ENCODE measurements around the gene CHKB.
A peak's percentile ranks its signal among the peaks of the same experiment; 100 is the strongest.

Gene CHKB

DNA sequence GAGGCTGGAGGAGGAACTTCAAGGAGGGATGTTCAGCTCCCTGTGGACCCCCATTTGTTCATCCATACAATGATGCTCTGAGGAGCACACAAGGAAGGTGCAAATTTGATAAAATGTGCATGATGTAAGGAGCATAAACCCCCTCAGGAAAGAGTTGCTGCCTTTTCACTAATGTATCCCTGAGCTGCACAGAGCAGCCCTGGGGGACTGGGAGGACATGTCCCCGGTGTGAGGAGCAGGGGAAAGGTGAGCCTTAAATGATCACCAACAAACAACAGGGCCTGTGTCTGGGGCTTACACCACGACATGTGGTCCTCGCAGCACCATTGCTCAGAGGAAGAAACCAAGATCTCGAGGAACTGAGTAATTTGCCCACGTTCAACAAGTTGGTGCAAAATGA is 14.4 kb upstream of the CHKB start:
- no peak for DNase-seq

DNA sequence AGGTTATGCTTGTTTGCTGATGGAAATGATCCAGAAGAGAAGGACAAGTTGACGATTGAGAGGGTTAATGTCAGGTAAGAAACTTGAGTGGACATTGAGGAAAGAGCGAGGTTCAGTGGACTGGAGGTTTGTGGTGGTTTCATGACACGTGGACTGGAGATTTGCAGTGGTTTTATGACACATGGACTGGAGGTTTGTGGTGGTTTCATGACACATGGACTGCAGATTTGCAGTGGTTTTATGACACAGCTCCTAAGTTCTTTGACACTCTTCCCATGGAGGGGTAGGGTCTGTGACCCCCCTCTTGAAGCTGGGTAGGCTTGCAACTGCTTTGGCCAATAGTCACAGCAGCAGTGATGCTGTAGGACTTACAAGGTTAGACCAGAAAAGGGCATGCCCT is 12.5 kb upstream of the CHKB start:
- DNase-seq: no peak

DNA sequence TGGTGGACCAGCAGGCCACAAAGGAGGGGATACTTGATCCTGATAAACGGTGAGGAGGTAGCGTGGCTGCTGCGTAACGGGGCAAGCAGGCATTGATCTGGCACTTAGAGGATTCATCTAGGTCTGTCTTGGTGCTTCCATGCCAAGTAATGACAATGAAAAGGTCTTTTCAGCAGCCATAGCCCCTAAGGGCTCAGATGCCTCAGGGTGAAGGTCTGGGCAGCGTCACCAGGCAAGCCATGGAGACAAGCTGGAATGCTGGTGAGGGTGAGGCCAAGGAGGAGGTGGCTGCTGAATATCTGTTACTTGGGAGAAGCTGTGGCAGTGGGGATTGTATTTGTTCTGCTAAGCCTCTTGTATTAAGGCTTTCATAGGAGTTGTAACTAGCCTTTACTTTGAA is 4.8 kb upstream of the CHKB start:
- DNase-seq: no peak

DNA sequence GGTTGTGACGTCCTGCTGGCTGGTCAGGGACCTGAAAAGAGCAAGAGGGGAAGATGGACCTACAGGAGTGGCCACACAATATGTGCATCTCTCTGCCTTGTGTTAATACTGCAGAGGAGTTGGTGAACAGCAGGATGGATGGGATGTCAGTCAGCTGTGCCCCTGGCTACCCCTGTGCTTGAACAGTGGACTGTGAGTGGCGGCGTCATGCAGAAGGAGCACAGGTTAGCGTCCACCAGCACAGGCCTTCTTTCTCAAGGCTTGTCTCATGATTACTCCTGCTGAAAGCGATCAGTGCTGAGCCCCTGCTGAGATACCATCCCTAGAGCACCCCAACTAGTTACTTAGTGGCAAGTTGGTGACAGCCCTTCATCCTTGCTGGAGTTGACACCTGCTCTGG is 3.8 kb upstream of the CHKB start:
- no peak for DNase-seq

DNA sequence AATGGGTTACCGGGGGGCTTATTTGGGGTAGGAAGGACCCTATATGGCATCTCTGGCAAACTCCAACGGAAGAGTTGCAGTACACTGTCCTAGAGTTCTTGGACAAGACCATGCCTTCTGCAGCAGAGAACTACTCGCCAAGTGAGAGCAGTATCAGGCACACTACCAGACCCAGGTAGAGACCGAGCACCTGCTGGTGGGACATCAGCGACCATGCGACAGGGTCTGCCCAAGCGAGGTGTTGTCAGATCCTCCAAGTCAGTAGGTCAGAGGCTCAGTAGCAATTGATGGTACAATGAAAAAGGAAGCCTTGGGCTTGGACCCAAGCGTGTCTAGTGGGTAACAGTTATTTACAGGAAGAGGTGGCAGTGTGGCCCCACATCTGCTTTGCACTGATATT is 3.1 kb upstream of the CHKB start:
- DNase-seq: no peak

DNA sequence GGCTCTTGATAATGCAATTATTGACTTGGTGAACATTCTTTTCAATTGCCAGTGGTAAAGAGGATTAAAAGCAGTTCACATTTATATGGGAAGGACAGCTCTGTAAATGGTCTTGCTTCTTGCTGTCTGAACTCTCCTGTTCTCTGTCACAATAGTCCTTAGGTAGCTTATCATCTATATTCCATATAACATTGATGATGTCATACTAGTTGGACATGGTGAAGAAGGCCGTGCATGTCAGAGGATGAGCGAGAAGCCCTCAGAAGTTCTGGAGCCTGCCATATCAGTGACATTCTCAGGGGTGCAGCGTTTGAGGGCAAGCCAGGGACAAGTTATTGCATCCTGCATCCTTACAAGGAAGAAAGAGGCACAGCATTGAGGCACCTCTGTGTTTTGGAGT is 2.6 kb upstream of the CHKB start:
- no peak for DNase-seq

DNA sequence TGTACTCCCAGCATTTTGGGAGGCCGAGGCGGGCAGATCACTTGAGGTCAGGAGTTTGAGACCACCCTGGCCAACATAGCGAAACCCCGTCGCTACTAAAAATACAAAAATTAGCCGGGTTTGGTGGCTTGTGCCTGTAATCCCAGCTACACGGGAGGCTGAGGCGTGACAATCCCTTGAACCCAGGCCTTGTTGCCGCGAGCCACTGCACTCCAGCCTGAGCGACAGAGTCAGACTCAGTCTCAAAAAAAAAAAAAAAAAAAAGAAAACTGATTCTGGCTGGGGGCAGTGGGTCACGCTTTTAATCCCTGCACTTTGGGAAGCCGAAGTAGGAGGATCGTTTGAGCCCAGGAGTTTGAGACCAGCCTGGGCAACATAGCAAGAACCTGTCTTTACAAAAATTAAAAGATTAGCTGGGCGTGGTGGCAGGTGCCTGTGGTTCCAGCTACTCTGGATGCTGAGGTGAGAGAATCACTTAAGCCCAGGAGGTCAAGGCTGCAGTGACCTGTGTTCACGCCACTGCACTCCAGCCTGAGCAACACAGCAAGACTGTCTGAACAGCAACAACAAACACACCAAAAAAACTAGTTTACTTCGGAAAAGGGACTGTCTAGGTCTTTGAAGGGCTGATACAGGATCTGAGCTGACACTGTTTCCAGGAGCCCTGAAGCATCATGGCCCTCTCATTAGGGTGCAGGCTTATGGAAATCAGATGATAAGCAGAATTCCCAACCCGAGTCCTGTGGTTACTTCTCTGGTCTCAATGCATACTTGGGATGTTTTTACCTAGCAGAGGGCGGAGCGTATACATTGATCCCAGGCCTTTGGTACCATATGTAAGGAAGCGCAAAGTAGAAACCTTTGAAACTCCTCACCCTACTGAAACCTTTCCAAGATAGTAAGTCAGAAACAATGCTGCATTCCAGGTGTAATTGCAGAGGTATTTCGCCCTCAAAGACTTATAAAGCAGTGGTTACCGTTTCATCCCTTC is 1.8 kb upstream of the CHKB start:
- no peak for DNase-seq

DNA sequence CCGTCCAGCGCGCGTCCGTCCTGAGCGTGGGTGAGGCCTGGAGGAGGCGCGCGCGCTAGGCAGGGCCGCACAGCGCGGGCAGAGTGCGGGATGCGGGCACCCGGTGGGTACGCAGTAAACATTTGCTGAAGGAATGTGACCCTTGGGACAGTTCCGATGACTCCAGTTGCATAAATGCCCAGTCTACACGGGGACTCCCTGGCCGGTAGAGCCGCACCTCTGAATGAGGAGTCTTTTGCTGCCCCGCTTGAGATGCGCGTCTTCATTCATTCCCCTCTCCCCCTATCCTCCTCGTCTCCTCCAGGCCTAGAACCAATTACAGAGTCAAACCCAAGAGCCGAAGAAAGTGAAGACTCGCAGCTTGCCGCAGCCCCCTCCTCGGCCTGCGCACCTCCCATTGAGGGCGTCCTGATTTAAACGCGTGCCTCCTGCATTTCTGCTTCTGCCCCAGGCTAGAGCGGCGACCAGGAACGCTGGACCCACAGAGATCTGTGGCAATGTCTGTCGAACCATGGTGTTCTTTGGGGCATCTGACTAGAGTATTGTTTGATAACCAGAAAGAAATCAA is 729 bp upstream of the CHKB start:
- no peak for DNase-seq

DNA sequence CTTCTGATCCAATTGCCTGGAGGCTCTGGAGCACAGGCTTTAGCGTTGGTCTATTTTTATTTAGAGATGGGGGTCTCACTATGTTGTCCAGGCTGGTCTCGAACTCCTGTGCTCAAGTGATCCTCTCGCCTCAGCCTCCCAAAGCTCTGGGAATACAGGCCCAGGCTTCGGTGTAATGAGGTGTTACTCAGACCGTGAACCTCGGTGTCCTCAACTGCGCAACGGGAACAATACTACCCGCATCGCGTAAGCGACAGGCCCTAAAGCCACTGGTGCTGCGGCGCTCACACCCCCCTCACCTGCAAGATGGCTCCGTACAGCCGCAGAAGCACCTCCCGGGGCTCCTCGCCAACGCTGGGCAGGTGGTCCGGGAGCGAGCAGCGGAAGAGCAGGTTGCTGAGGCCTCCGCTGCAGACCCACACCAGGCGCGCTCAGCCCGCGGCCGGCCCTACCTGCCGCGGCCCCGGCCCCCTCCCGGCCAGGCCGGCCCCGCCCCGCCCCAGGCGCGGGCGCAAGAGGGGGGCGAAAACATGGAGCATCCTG is 628 bp downstream of the CHKB start:
- DNase-seq: no peak

DNA sequence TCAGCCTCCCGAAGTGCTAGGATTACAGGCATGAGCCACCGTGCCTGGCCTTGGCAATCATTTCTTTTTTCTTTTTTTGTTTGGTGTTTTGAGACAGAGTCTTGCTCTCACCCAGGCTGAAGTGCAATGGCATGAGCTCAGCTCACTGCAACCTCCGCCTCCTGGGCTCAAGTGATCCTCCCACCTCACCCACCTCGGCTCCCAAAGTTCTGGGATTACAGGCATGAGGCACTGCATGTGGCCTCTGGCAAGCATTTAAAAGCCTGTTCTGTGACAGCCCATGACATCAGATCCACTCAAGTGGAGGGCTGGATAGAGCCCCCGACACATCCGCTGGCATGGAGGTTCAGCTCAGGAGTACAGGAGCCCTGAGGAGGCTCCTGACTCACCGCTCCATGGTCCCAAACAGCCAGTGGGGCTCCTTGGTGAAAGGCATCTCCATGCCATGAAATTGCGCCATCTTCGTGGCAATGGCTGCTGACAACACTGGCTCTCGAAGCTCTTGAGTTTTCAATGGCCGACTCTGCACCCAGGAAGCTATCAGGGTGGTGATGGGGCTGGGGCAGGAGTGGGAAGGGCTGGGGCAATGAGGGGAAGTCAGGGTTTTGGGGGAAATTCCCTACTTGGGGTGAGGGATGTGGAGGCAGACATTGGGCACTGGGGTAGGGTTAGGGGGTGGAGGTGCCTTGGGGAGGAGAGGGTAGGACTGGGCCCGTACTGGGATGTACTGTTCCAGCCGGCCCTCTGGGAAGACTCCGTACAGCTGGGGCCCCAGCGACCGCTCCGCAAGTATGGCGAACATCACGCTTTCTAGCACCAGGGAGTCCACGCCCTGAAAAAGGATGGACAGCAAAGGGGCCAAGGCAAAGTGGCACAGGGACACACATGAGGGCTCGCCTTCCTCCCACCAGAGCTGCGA is 1.4 kb downstream of the CHKB start:
- no peak for DNase-seq

DNA sequence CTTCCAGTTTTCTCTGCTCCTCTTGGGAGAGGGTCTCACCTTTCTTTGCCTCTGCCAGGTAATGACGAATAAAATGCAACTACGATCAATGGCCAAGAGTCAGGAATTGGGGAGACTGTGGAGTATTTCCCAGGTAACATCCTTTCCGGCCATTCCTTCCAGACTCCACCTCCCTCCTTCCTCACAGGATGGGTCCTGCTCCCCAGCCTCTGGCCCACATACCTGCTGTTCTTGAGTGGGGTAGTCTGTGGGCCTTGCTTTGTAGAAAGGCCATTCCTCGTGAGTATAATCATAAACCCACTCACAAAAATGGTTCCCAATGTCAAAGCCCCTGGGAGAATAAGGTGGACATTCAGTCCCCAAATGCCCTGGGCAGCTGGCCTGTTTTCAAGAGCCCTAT is 2.9 kb downstream of the CHKB start:
- no peak for DNase-seq

DNA sequence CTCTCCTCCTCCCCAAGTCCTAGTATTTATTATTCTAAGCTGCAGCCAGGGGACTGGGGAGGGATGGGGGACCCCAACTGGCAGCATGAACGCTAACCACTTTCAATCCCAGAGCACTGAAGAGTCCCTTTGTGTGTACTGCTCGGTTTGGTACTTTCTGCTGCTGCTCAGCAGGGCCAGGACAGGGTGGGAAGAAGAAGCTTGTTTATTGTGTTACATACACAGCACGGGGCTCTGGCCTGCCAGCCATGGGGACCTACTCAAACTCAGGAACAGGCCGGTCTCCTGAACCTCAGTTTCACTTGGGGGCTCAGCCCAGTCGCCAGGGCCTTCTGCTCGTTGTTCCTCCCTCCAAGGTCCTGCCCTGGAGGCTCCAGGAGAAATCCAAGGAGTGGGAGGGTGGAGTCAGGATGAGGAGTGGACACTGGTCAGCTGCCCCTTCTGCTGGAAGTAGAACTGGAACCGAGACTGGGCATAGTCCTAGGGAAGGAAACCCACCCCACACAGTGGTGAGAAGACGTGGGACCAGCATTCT is 3.8 kb downstream of the CHKB start:
- no peak for DNase-seq

DNA sequence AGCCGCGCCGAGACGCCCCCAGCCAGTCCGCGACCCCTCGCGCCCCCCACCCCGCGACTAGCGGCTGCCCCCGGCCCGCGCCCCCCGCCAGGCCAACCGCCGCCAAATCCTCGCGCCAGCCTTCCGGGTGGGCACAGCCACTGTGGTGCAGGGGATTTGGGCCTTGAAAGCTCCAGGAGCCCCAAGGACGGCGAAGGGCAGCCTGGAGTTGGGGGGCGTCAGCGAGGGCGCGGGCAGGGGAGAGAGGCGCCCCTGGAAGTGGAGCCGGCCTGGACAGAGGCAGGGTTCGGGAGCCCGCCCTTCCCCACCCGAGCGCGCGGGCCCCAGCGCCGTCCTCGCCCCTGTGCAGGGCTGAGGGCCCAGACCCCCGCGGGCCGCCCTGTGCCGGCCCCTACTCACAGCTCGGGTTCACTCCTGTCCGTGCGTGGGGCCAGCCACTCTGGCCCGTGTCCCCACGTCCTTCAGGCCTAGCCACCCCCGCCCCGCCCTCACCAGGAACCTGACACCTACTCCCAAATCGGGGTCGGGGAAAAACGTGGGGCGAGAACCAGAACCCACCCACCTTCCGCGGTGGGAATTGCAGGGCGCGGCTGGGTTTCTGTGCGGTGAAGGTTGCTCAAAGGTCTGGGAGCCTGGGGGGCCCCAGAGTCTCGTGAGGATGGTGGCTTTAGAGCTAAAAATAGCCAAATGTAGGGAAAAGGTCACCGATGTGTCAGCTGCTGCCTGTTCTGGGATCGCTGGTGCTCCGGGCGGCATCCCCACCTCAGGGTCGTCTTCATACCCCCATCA is 4.5 kb downstream of the CHKB start, which contains the start of gene CPT1B:
CPT1B (minus strand) TSS at position 441 of the 789 bp plus-strand sequence. CDS start 512 bp downstream, outside the sequence.
- DNase-seq: no peak

DNA sequence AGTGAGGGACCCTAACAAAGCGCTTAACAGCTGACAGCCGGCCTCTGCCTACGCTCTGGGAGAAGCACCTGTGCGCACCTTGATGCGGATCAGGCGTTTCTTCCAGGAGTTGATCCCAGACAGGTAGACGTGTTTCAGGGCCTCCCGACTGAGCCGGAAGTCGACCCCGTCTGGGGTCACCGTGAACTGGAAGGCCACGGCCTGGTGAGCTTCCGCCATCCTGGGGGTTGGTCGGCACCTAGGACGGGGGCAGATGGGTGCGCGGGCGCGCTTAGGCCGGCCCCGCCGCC is 5.0 kb downstream of the CHKB start:
- DNase-seq: no peak

DNA sequence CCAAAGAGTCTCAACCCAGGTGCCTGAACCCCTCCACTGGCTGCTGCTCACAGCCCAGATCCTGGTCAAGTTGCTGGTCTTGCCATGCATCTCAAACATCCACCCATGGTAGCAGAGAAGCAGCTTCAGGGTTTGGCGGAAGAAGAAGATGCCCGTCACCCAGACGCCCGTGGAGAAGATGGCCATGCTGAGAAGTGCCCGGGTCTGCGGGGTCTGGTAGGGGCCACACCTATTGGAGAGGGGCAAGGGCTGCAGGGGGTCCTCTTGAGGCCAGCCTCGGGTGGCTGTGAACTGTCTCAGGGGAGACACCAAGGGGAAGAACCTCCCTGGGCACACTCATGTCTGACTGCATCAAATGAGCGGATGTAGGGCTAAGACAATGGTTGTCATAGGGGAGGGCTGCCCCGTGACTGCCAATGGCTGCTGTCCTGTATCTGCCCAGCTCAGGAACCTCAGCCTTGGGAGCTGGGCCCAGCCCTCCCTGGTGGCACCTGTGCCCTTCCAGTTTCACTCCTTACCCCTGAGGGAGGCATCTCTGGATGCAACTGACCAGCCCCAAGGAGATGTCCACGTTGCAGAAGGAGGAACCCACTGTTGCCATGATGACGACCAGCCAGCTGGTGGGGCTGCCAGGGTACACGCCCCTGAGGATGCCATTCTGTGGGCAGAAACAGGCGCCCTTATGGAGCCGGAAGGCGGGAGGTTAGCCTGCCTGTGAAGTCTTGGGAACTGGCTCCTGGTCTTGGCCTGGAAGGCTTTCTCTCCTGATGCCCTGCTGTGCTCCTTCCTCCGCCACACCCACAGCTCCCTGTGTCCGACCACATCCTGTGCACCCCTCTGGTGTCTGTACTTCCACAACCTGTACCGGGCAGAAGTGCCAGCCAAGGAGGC is 5.6 kb downstream of the CHKB start:
- DNase-seq: no peak

DNA sequence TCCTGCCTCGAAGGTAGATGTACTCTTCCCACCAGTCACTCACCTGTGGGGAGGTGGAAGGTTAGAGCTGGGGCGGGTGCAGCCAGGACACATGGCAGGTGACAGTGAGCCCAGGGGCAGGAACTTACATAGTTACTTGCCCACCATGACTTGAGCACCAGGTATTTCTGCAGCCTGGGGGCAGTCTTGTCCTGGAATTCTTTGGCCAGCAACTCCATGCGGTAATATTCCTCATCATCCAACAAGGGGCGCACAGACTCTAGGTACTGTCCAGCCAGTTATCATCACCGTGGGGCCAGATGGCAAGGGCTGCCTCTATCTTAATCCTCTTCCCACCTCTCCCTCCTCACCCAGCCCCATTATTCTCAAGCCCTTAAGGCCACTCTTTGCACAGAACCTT is 6.6 kb downstream of the CHKB start:
- DNase-seq: peak; percentile 35

DNA sequence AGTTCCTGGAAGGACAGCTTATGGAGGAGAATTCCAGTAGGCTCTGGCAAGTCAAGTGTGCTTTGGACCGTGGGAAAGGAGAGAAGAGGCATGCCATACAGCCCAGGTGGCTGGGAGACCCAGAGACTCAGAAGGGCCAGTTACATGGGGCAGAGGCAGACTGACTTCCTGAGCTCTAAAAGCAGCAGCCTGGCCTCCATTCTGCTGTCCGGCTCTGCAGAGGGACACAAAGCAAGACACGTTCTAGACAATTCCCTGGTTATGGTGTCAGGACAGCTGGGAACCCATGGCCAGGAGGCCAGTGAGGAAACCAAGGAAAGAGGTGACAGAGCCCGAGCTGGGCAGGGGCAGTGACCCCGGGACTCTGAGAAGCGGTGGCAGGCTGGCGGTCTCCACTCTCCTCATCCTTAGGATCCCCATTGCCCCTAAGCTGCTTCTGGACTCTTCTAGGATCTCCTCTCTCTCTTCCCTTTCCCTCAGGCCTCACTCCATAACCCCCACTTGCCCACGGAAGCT is 7.2 kb downstream of the CHKB start:
- no peak for DNase-seq

DNA sequence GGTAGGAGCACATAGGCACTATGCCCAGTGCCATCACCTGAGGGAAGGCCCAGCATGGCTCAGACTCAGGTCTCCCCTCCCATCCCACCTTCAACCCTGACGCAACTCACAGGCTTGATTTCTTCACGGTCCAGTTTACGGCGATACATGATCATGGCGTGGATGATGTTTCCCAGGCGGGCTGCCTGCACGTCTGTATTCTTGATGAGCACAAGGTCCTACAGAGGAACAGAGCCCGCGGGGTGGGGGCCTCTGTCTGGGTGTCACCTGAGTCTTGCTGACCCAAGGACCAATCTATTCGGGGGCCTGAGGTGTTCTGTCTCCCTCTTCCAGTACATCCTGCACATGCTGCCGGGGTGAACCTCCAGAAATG is 8.3 kb downstream of the CHKB start:
- DNase-seq: no peak

DNA sequence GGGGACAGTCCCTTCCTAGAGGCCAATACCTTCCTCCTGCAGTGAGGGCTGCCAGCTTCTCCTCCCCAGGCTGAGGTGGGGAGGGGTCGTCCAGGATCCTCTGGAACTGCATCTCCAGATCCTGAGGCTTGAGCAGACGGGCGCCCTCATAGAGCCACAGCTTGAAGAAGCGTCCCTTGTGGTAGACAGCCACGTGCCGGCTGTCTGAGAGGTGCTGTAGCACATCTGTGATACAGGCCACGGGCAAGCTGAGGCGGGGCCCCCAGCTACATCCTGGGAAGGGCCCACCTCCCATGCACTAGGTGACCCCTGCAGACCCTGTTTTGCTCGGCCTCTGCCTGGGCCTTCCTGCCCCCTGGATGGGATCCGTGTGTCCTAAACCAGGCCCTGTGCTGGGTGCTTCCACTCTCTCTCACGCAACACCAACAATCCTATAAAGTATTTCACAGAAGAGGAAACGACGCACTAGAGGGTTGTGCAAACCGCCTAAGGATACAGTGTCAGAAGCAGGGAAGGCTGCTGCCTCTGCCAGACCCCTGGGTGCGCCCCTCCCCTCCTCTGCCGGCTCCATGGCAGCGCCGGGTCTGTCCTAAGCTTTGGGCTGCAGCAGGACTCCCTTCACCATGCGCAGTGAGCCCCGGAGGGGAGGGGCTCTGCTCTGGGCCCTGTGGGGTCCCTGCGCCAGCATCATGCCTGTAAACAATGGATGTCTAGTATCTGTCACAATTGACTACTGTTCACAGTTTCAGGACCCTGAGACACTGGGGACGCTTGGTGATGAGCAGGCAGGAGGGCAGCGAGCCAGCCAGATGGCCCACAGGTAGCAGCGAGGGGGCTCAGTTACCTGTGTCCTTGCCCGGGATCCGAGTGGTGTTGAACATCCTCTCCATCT is 8.9 kb downstream of the CHKB start:
- DNase-seq: no peak

DNA sequence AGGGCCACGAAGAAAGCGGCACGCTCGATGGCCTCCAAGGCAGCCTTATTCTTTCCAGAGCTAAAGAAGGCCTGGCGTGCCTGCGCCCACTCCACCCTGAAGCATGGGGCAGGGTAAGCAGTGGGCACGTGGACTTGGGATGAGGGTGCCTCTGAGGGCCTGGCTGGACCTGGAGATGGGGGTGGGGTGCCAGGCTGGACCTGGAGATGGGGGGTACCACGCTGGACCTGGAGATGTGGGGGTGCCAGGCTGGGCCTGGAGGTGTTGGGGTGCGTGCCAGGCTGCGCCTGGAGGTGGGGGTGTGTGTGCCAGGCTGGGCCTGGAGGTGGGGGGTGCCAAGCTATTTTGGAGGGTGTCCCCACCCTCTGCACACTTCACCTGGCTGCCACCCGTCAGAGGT is 9.7 kb downstream of the CHKB start:
- DNase-seq: no peak

Measured in fibroblast of skin of abdomen (primary cell).